GM21528 (cell line): ENCODE results near the gene CENPT.
"Not testable (repeated sequence)": the region's sequence is repeated elsewhere in the genome, so short reads cannot be mapped to it uniquely, and the experiment has no call there.

Experiments
- ATAC-seq: cut with Tn5 transposase; IDR thresholded peaks from one replicate; pipeline ENCODE4 v1.9.1; 2021; ENCODE audit warnings: mild to moderate bottlenecking, moderate library complexity; ENCODE audit not compliant: unreplicated experiment, low FRiP score

Gene CENPT

GRCh38 chr16:67855789-67856188, 8.3 kb upstream of the CENPT start:
- no peak for ATAC-seq

DNA sequence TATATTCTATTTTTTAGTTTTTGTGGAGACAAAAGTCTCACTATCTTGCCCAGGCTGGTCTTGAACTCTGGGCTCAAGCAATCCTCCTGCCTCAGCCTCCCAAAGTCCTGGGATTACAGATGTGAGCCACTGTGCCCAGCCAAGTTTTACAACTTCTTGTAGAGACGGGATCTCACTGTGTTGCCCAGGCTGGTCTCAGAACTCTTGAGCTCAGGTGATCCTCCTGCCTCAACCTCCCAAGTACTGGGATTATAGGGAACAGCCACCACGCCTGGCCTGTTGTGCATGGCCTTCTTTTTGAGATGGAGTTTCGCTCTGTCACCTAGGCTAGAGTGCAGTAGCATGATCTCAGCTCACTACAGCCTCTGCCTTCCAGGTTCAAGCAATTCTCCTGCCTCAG, 6.2 kb upstream of the CENPT start:
- no peak for ATAC-seq

DNA sequence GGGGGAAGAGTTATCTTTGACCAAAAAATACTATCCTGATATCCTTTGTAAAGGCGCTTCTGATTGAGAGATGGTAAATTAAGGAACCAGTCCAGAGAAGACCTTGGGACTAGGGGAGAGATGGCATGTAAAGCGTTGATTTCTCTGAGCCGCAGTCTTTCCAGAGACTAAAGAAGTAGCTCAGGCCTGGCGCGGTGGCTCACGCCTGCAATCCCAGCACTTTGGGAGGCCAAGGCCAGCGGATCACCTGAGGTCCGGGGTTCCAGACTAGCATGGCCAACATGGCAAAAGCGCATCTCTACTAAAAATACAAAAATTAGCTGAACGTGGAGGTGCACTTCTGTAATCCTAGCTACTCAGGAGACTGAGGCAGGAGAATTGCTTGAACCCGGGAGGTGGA, 625 bp upstream of the CENPT start:
- no peak for ATAC-seq

DNA sequence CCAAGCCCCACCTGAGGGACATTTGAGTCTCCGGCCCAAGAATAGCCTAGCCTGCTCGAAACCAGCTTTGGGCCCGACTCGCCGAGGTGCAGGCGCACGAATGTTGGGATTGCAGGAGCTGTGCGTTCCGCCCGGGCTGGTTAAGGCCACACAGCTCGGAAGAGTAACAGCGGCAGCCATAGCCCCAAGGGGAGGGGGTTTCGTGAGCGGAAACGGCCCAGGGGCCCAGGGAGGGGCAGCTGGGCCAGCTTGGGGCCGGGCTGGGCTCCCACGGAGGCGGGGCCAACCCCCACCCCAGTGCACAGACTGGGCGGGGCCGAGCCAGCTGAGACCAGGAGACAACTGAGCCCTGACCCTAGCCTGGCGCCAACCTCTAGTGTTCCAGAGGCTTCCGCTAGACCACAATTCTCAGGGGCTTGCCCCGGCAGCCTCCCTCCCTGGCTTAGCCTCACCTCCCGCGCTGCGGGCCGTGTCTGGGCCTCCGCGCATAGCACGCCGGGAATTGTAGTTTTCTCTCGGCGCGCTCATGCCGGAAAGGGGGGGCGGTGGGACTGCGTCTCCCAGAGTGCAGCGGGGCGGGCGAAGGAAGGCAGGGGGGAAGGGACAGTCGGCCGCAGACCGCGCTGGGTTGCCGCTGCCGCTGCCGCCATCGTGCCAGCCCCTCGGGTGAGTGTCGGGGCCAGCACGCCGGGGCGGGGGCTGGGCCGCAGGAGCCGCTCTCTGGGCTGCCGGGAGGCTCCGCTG, 1.0 kb downstream of the CENPT start, which contains the start of gene NUTF2:
NUTF2 (plus strand) TSS at position 614 of the 744 bp plus-strand sequence. CDS start 18,198 bp downstream, outside the sequence.
- ATAC-seq: peak; percentile 51

DNA sequence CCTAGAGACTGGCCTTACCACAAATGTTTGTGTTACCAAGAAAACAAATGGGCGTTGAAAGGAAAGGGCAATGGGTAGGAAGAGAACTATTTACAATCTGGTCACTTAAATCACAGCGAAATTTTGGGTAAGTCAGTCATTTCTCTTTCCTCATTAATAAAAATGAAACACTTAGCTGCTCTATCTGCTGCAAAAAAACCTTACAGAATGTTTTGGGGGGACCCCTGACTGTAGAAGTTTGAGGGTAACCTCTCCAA, 1.5 kb downstream of the CENPT start:
- ATAC-seq: no peak

DNA sequence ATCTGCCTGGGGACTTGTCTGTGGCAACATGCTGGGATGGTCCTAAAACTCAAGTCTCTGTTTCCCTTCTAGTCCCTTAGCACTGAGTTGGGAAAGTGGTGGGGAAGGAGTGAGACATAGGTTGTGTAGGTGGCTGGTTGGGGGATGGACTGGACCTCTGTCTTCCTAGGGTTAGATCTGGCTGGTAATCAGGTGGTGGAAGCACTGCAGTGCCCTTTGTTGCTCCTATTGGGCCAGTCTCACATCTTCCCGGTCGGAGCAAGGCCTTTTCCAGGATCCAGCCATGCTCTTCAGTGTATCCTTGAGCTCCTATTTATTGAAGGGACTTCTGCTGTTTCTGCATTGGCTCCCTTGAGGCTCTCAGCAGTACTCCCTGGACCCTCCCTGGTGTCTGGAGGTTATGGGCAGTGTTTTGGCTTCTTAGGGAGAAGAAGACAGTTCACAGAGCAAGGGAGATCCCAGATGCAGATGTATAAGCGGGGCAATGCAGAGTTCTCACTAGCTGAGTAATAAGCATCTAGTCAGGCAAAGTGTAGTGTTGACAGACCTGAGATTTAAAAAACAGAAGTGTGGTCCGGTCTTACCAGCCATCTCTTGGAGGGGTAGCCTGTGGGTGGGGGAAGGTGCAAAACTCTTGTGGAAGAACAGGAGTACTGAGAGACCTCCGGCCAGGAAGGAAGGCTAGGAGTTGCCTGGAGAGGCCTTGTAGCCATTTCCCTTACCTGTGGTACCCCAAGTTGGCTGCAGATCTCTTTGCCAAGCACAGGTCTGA, 2.0 kb downstream of the CENPT start:
- ATAC-seq: no peak

GRCh38 chr16:67844497-67844896, 3.0 kb downstream of the CENPT start:
- ATAC-seq: no peak

- ATAC-seq: no peak
Measured at GRCh38 chr16:67843343-67843765, 4.1 kb downstream of the CENPT start.

- ATAC-seq: peak; percentile 11
Measured at GRCh38 chr16:67842509-67843342, 4.8 kb downstream of the CENPT start.

- ATAC-seq: peak; percentile 48
Measured at GRCh38 chr16:67841816-67842508, 5.5 kb downstream of the CENPT start, which contains the start of gene THAP11. THAP11 (plus strand) TSS chr16:67842320; CDS start chr16:67842555, 235 bp downstream.

GRCh38 chr16:67841198-67841815, 6.2 kb downstream of the CENPT start:
- no peak for ATAC-seq

DNA sequence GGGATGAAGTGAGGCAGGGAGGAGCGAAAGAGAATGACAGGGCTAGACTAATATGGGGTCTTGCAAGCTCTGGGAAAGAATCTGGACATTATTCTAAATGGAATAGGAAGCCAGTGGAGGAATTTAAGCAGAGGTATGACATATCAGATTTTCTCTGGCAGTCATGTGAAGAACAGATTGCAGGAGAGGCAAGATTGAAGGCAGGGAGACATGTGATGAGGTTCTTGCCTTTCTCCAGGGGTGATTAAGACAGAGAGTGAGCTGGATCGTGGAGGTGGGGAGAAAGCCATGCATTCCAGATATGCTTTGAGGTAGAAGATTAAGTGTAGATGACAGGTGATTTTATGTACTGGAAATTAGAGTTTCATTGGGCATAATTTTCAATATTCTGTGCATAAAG, 9.7 kb downstream of the CENPT start:
- ATAC-seq: no peak

- ATAC-seq: not testable (repeated sequence)
Measured at GRCh38 chr16:67837190-67837589, 10.3 kb downstream of the CENPT start.

DNA sequence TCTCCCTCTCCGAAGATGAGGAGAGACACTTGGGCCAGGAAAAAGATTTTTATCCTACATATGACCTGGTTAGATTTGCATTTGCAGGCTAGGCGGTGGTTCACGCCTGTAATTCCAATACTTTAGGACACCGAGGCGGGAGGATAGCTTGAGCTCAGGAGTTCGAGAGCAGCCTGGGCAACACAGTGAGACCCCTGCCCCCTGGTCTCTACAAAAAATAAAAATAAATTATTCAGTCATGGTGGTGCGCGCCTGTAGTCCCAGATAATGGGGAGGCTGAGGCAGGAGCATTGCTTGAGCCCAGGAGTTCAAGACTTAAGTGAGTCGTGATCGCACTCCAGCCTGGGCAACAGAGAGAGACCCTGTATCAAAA, 13.3 kb downstream of the CENPT start:
- ATAC-seq: no peak

- peak; percentile 89 for ATAC-seq
Measured at GRCh38 chr16:67833415-67834241, 13.9 kb downstream of the CENPT start.

GRCh38 chr16:67833030-67833414, 14.5 kb downstream of the CENPT start:
- ATAC-seq: no peak

- no peak for ATAC-seq
Measured at GRCh38 chr16:67828651-67829050, 18.8 kb downstream of the CENPT start.

DNA sequence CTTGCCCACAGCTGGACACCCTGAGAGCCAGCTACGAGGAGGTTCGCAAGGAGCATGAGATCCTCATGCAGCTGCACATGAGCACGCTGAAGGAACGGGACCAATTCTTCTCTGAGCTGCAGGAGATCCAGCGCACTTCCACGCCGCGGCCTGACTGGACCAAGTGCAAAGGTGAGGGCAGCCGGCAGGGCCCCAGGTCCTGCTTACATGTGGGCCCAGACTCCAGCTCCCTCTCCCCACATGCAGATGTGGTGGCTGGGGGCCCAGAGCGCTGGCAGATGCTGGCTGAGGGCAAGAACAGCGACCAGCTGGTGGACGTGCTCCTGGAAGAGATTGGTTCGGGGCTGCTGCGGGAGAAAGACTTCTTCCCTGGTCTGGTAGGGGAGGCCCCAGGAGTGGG, 21.6 kb downstream of the CENPT start:
- no peak for ATAC-seq

GRCh38 chr16:67825119-67825518, 22.4 kb downstream of the CENPT start:
- no peak for ATAC-seq
